Heart right ventricle (tissue), 16 donors: Measurements from ENCODE around the gene CEACAM1. TPM values are rescaled to one million over a fixed set of nuclear protein-coding genes. Genes with fewer than 3 reads are reported as not detected.

Source experiments
- ATAC-seq, 8 donors: fragments of 200-7000 bp; cut with Tn5 transposase; one replicate each; pipeline ENCODE4 v1.9.1; 2020; ENCODE audit warnings: mild to moderate bottlenecking in 8 of 8, moderate library complexity in 8 of 8, moderate number of reproducible peaks in 1 of 8
- DNase-seq, 2 donors: peaks; one replicate each; pipeline ENCODE4 v3.0.0-alpha.2; 2020
- H3K27ac ChIP-seq, 10 donors: fragments of 200-600 bp; sonication (generic) in 2 of 10; one replicate each; pipeline versions ENCODE4 v1.5.0 to v1.8.0; 2020 to 2022; ENCODE audit warnings: mild to moderate bottlenecking in 3 of 10
- H3K27me3 ChIP-seq, 7 donors: fragments of 200-600 bp; one replicate each; pipeline ENCODE4 v1.8.0; 2021 to 2022; ENCODE audit warnings: mild to moderate bottlenecking in 2 of 7
- H3K36me3 ChIP-seq, 9 donors: fragments of 200-600 bp; sonication (generic) in 1 of 9; one replicate each; pipeline versions ENCODE4 v1.5.0 to v1.8.0; 2020 to 2022; ENCODE audit warnings: mild to moderate bottlenecking in 2 of 9
- H3K4me1 ChIP-seq, 9 donors: fragments of 200-600 bp; sonication (generic) in 1 of 9; one replicate each; pipeline versions ENCODE4 v1.5.0 to v1.8.0; 2020 to 2022; ENCODE audit warnings: mild to moderate bottlenecking in 4 of 9
- H3K4me3 ChIP-seq, 10 donors: fragments of 200-600 bp; sonication (generic) in 2 of 10; one replicate each; pipeline versions ENCODE4 v1.5.0 to v1.8.0; 2020 to 2022; ENCODE audit warnings: mild to moderate bottlenecking in 7 of 10, moderate library complexity in 2 of 10
- H3K9me3 ChIP-seq, 11 donors: fragments of 200-600 bp in 10 of 11; sonication (generic) in 2 of 11; one replicate each; pipeline versions ENCODE4 v1.5.0 to v1.8.0; 2013 to 2022; ENCODE audit warnings: mild to moderate bottlenecking in 2 of 11, control low read depth in 1 of 11, moderate library complexity in 1 of 11
- WGBS, 2 donors: extraction: QIAGEN DNeasy Blood & Tissue Kit; methylation state at CpG; one replicate each; pipeline ENCODE4 v1.1.7; 2013; ENCODE audit warnings: inconsistent platforms in 1 of 2; 5-methylcytosine and 5-hydroxymethylcytosine counted together
- intact Hi-C, 10 donors: fragments of 100-400 bp; cut with DNase I; formaldehyde crosslinking; loops; one replicate each; pipeline versions ENCODE4 v1.11.1 to v1.14.2; 2022
- long read RNA-seq, 3 donors: library from polyadenylated mRNA; unstranded; transcript quantifications; one replicate each; pipeline ENCODE4 v2.0.0, GENCODE V29; 2020 to 2021
- polyA plus RNA-seq, 2 donors: library from polyadenylated mRNA; stranded (reverse); fragments of 200-250 nt; gene quantifications; one replicate each; pipeline ENCODE4 v1.2.3, GENCODE V29; 2013
- total RNA-seq, 10 donors: library from RNA; stranded (reverse); fragmentation: NEBNext Ultra II Directional in 3 of 10; extraction: Animal tissue kit (Norgen Biotek cat#: 25700) in 3 of 10; gene quantifications; one replicate each; pipeline versions ENCODE4 v1.2.1 to v1.2.4, GENCODE V29; 2021 to 2023
- TF ChIP-seq, protein P1 (sequence below), 9 donors: fragments of 200-600 bp; sonication (generic) in 2 of 9; IDR thresholded peaks; one replicate each; pipeline versions ENCODE4 v1.5.0 to v1.8.0; 2021 to 2022; ENCODE audit warnings: antibody characterized with exemption in 9 of 9, mild to moderate bottlenecking in 5 of 9, moderate library complexity in 1 of 9
- donor health status: Arrhythmogenic right ventricular cardiomyopathy.
- donor health status: ischemic (EF 13 %, LVEDD 7.1; RV severe dilation, severe dysfunction).
- donor health status: healthy with polysubstance abuse.
- donor health status: DM: no; HTN: yes; CAD: no.
- donor health status: DM: no; HTN: no; CAD: no.
- donor health status: ischemic (EF 25% LVEDD 6.9; RV normal size, moderate dysfunction).
- donor health status: ischemic (EF 25% LVEDD 5.7; RV mildly dilated, moderate dysfunction).
- donor health status: healthy.
- donor health status: DM: yes; HTN: yes; CAD: no.
- donor health status: Ischemic cardiomyopathy.
- donor health status: ischemic (EF 35%, LVEDD 5.7; RV mildly dilated, moderate dysfunction).
- donor health status: nonischemic (EF 11% LVEDD 7.7; RV severe dilation, severe dysfunction).
- donor health status: DM: yes; HTN: yes; CAD: no.
- donor health status: PGD.
- donor health status: ischemic (EF 29% LVEDD 5.4; RV normal size, mild dysfunction).
- donor health status: nonischemic (EF 23%, LVEDD 6.1; RV moderate dilation, normal function).

The CEACAM1 gene
- 1 to 10 TPM; 1.2 to 7.2 (median 2.4) TPM for total RNA-seq
- 1 to 10 TPM; 1.9 to 7.8 TPM for polyA plus RNA-seq
- long read RNA-seq, donor 1, partial matches to known transcripts, result 0 of 4 reads
- long read RNA-seq, donor 1, other reads (novel, unspliced or antisense), result 2 of 4 reads
- long read RNA-seq, donor 2, partial matches to known transcripts, result 0 of 1 reads
- long read RNA-seq, donor 2, other reads (novel, unspliced or antisense), result 1 of 1 reads
- long read RNA-seq, donor 3, partial matches to known transcripts, result 1 of 3 reads
- long read RNA-seq, donor 3, other reads (novel, unspliced or antisense), result 2 of 3 reads

DNA sequence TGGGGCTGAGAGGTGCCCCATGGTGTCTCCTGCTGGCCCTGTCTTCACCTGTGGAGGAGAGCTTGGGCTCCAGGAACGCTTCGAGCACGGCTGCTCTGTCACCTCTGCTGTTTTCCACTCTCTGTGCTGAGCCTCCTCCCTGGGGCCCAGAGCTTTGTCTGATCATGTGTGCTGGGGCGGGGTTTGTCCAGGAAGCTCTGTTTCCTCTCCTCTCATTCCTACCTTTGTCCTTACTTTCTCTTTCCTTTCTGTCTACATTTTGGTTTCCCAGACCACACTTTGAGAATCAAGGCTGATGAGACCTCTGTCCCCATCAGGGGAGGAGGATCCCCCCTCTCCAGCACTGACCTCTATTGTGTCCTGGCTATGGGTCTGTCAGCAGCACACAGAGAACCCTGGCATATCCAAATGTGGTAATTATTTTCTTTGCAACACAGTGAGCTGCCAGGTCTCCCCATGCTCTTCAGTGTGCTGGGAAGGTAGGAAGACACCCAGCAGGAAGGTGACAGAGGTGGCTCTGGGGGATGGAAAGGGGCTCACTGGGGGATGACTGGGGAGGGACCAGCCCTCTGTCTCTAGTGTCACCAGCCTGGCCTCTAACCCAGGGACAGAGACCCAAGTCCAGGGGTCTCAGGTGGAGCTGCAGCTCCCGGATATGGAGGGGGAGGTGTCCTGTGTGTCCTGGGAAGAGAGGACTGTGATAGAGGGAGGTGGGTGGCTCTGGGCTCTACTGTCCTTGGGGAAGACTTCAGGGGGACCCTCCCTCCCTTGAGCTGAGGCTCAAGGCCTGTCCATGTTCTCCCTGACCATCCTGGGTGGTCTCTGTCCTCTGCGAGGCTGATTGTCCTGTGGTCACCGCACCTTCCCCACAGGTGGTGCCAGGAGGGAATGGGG, at the start of gene CEACAM1:
Gene CEACAM1 (minus strand): TSS at position 128 of the 894 bp plus-strand sequence. CDS start 107 bp downstream, at position 21.
- DNase-seq (peak; percentile 30 to 51), ATAC-seq (peak in 7 of 8 donors; percentile 40 to 92 (median 80))
- H3K9me3 ChIP-seq, result no peaks in the 10 kb centered on the region
- peak within 1 kb of the TSS in 9 of 10 donors; percentile 33 to 89 (median 71) for H3K27ac ChIP-seq
- H3K4me1 ChIP-seq, result peaks cover 2 to 43% (median 14%) of the 10 kb centered on the region in 9 donors
- 54 to 67% methylated on average over 7 of the region's 7 CpGs for WGBS, 2 donors
- intact Hi-C loops, result loop anchor here in 8 of 10 donors (1.0 to 10.0 kb wide), 4 partner anchors 74 to 78 kb away; no protein-coding TSS in a partner anchor
- TF ChIP-seq, protein P1, sequence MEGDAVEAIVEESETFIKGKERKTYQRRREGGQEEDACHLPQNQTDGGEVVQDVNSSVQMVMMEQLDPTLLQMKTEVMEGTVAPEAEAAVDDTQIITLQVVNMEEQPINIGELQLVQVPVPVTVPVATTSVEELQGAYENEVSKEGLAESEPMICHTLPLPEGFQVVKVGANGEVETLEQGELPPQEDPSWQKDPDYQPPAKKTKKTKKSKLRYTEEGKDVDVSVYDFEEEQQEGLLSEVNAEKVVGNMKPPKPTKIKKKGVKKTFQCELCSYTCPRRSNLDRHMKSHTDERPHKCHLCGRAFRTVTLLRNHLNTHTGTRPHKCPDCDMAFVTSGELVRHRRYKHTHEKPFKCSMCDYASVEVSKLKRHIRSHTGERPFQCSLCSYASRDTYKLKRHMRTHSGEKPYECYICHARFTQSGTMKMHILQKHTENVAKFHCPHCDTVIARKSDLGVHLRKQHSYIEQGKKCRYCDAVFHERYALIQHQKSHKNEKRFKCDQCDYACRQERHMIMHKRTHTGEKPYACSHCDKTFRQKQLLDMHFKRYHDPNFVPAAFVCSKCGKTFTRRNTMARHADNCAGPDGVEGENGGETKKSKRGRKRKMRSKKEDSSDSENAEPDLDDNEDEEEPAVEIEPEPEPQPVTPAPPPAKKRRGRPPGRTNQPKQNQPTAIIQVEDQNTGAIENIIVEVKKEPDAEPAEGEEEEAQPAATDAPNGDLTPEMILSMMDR (IDR thresholded peaks at IDR 0.05), result no peak
- no peaks in the 10 kb centered on the region for H3K27me3 ChIP-seq
- peak within 1 kb of the TSS in 9 of 10 donors; percentile 7 to 50 (median 43) for H3K4me3 ChIP-seq
- H3K36me3 ChIP-seq, result no peaks in the 10 kb centered on the region

DNA sequence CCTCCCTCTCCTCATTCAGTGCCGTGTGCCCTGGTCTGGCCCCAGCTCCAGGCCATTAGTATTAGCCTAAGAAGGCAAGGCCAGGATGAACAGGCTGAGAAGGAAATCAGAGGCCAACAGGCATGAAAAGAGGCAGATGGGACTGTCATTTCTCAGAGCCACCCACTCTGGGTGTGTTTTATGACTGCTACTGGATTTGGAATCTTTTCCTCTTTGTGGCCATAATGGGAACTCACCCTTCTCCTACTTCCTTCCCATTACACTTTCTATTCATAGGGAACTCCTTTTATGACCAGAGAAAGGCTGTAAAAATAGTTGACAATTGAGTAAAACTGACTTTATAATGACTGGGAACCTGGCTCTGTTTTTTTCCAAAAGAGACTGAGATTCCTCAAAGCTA, 48.7 kb upstream of the CEACAM1 start:
- intact Hi-C loops, result no loop called here
- DNase-seq (no peak), ATAC-seq (no peak)

GRCh38 chr19:42576241-42576640, 48.0 kb upstream of the CEACAM1 start:
- ATAC-seq, result no peak
- Histone ChIP-seq H3K27ac (no peak overlapping the region), H3K27me3 (peaks cover 0 to 27% (median 3%) of the 10 kb centered on the region in 7 donors), H3K4me3 (no peak overlapping the region), H3K4me1 (peaks cover 0 to 12% (median 0%) of the 10 kb centered on the region in 9 donors), H3K36me3 (no peaks in the 10 kb centered on the region), H3K9me3 (no peaks in the 10 kb centered on the region)
- intact Hi-C loops, result no loop called here
- DNase-seq, result no peak
- TF ChIP-seq, protein P1 (IDR thresholded peaks at IDR 0.05), result no peak
- 76 to 88% methylated on average over 2 of the region's 2 CpGs for WGBS, 2 donors

More for the DNA sequence above, 48.7 kb upstream of the CEACAM1 start:
- H3K36me3 ChIP-seq, result no peaks in the 10 kb centered on the region
- no peaks in the 10 kb centered on the region for H3K9me3 ChIP-seq
- H3K27me3 ChIP-seq, result peaks cover 0 to 31% (median 3%) of the 10 kb centered on the region in 7 donors
- WGBS, 2 donors, result 70 to 76% methylated on average over 1 of the region's 1 CpG
- H3K4me3 ChIP-seq, result no peak overlapping the region
- no peak overlapping the region for H3K27ac ChIP-seq
- peaks cover 0 to 5% (median 0%) of the 10 kb centered on the region in 9 donors for H3K4me1 ChIP-seq
- TF ChIP-seq, protein P1 (IDR thresholded peaks at IDR 0.05), result no peak

- no peak overlapping the region for H3K4me3 ChIP-seq
- intact Hi-C loops, result no loop called here
- no peaks in the 10 kb centered on the region for H3K36me3 ChIP-seq
- H3K27me3 ChIP-seq, result peaks cover 0 to 12% (median 3%) of the 10 kb centered on the region in 7 donors
- TF ChIP-seq, protein P1 (IDR thresholded peaks at IDR 0.05), result no peak
- DNase-seq (no peak), ATAC-seq (no peak)
- no peaks in the 10 kb centered on the region for H3K9me3 ChIP-seq
- peaks cover 0 to 14% (median 0%) of the 10 kb centered on the region in 9 donors for H3K4me1 ChIP-seq
- no peak overlapping the region for H3K27ac ChIP-seq
- WGBS, 2 donors, result 40 to 42% methylated on average over 1 of the region's 1 CpG
Measured at GRCh38 chr19:42573642-42574041, 45.4 kb upstream of the CEACAM1 start.
